NCI-H345 treated with DMSO at 0.1 percent for 48 hours (cell line): Measurements from ENCODE around the gene SOCS3.

Experiments
- DNase-seq: peaks from one replicate; lab custom pipeline; 2025; ENCODE audit not compliant: unreplicated experiment; lab: John Stamatoyannopoulos, UW

The SOCS3 gene, protein sequence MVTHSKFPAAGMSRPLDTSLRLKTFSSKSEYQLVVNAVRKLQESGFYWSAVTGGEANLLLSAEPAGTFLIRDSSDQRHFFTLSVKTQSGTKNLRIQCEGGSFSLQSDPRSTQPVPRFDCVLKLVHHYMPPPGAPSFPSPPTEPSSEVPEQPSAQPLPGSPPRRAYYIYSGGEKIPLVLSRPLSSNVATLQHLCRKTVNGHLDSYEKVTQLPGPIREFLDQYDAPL

DNA sequence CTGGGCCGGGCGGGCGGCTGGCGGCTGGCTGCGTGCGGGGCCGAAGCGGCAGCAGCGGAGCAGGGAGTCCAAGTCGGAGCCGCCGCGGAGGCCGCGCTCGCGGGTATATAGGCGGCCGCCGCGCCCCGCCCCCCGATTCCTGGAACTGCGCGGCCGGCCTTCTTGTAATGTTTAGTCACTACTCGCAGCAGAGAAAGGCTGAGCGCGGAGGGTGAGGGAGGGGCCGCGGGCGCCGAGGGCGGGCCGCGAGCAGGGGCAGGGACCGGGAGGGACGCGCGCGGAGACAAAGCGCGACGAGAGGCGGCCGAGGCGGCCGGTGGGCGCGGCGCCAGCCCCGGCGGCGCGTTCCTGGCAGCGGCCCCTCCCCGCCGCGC lies at the start of gene SOCS3:
TSS of gene SOCS3 (minus strand) at position 81 of the 374 bp plus-strand sequence. CDS start 982 bp downstream, outside the sequence.
- peak; percentile 73 for DNase-seq

DNA sequence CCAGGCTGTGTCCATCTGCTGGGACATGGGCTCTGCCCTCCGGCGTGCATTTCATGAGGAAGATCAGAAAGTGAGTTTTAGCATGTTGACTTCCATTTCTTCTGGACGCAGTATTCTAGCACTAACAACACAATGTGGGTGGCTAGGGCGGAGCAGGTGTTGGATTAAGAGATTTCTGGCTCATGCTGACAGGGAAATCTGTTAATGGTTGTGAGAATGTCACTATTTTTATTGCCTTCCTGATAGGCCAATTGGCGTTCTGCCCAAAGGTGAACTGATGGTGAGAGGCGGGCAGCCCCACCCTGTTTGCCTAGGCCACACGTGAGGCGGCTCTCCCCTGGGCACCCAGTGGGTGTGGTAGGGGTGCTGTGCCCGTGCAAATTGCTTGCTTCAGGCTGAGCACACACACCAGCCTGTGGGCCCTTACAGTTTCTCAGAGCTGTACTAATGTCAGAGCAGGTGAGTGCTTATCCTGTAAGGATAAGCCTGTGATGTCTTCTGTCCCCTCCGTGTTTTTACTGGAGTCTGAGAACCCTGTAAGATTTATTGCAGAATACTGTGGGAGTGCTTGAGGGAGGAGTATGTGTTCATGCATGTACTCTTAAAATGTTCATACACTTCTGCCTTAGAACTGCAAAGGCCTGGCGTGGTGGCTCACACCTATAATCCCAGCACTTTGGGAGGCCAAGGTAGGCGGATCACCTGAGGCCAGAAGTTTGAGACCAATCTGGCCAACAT lies 49.5 kb upstream of the SOCS3 start:
- peak; percentile 95 for DNase-seq

DNA sequence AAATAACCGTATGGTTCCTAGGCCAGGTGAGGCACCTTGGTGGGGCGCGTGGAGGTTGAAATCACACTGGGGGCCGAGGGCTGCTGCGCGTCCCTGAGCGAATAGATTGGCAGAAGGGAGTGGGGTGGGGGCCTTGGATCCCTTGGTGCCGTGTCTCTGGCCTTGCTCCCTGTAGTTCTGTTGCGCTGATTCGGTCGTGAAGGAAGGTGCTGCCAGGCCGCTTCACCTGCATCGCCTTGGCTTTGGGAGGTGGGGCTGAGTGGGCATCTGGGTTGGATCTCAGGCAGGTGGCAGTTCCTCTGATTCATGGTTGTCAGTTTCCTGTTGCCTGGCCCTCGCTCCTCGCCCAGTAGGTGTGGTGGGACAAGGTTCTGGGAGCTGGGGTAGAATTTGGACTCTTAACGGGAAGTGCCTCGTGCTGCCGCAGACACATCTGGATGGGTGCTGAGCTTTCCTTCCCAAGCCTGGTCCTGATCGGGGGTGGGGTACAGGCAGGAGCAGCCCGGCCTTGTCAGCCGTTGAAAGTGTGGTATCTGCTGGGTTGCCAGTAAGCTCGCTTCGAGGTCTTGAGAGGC lies 48.7 kb upstream of the SOCS3 start:
- DNase-seq: no peak

DNA sequence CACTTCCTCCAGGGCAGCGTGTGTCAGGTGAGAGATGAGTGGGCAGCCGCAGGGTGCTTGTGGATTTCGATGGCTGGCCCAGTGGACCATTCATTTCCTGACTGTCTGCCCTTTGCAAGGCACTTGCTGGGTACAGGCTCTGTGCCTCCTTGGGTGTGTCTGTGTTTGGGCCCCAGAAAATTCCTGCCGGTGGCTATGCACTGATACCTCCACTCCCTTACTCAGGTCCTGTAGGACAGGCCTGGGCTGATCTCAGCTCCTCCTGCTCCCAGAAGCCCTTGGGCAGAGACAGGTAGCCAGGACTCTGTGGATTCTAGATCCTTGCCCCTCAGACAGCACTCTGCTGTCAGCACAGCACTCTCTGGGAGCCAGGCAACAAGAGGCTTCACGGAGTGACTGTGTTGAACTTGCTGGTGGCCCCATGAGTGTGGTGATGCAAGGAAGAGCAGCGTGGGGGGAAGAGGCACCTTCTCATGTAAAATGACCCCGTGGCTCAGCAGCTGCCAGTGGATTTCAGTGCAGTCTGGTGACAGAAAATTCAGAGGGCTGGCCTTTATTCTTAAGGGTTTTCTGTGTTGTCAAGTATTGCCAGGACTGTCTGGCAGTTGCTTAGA lies 47.6 kb upstream of the SOCS3 start:
- DNase-seq: no peak

DNA sequence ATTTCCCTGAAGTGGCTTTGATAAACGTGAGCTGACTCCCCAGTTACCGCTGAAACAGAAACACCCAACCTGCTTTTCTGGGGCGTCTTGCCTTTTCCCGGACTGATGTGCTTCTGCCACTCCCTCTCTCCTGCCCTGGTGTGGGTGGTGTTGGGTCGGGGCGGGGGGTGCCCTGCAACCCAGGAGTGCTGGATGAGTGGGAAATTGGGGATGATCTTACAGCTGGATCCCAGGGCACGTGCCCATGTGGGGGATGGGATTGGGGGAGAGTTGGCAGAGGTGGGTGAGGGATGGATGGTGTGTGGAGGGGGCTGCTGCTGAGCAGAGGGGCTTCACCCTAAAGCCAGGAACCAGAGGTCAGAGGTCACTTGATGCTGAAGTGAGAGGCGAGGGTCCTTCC lies 47.0 kb upstream of the SOCS3 start:
- no peak for DNase-seq

DNA sequence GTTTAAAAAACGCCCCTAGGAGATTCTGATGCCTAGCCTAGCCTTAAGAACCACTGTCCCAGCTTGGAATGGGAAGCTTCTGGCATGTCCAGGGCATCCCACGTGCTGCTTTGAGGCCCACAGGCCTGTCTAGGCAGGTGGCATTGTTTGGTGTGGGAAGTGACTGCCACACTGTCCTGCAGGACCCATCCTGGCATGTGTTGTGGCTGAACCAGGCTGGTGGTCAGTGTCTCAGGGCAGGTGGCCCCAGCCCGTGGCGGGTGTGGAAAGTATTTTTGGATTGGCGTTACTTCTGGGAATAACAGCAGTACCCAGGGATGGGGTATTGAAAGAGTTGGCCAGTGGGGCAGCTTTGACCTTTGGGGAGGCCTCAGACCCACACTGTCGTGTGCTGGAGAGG lies 46.5 kb upstream of the SOCS3 start:
- DNase-seq: no peak

DNA sequence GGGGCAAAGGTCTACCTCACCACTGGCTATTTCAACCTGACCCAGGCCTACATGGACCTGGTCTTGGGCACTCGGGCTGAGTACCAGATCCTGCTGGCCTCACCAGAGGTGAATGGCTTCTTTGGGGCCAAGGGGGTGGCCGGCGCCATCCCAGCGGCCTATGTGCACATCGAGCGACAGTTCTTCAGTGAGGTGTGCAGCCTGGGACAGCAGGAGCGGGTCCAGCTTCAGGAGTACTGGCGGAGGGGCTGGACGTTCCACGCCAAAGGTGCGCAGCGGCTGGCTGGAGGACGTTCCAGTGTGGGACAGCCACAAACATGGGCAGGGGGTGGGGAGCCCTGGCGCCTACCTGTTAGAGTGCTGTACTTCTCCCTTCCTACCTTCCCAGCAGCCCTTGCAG lies 43.9 kb upstream of the SOCS3 start:
- DNase-seq: no peak

DNA sequence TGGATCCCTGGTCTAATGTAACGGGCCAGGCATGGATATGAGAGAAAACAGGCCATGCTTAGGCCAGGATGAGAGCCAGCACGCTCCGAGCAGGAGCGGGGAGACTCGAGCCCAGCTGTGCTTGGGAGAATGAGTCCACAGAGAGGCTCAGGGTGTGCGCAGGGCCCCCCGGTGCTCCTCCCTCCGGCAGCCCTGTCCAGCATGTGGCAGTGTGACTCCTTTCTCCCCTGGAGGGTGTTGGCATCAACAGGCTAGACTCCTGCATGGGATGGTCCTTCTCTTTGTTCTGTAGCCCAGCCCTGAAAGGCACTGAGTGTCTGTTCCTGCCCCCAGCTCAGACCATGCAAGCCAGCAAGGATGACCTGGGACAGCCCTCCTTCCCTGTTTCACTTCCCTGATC lies 42.0 kb upstream of the SOCS3 start:
- DNase-seq: no peak

DNA sequence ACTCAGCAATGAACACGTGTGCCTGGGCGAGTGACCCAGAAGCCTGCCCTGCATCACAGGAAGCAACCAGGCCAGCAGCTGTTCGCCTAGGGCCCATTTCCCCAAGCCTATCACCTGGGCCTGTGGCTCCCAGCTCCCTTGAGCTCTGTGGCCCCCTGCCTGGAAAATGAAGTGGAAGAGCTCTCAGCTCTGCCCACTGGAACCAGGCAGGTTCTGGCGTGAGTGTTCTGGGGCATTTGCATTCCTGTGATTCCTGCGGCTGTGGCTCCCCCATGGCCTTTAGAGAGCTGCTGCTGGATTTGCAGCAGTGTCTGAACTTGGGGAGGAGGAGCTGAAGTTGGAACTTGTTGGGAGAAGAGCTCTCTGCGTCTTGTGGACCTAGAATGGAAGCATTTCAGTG lies 41.4 kb upstream of the SOCS3 start:
- no peak for DNase-seq

DNA sequence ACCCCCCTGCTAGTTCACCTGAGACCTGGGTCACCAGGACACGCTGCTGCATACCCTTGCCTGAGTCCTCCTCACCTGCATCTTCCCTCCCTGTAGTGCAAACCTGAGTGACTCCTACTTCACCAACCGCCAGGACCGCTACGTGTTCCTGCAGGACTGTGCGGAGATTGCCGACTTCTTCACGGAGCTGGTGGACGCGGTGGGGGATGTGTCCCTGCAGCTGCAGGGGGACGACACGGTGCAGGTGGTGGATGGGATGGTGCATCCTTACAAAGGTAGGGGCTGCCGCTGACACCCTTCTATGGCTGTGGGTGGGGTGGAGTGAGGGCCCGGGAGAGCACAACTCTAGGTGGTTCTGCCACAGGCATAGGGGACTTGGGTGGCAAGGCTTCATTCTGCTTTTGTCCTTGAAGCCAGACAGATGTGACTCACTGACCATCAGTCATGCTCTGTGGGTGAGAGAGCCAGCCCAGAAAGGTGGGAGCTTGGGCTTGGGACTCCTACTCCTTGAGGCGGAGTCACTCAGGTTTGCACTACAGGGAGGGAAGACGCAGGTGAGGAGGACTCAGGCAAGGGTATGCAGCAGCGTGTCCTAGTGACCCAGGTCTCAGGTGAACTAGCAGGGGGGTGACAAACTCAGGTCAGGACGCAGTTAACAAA lies 40.8 kb upstream of the SOCS3 start:
- DNase-seq: no peak

DNA sequence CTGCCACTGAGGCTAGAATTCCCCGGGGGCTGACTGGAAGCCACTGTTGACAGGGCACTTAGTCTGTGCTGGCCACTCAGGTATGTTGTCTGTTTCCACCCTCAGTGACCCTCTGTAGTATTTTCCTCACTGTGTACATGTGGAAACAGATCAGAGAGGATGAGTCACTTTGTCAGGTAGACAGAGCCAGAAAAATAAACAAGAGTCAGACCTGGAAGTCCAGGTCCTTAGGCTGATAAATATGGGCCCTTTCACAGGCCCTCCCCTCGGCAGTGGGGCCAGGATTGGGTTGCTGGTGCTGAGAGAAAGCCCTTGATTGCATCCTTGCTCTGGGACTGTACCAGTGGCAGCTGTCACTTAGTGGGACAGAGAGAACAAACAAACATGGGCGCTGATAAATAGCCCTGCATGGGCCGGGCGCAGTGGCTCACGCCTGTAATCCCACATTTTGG lies 39.8 kb upstream of the SOCS3 start:
- DNase-seq: no peak

DNA sequence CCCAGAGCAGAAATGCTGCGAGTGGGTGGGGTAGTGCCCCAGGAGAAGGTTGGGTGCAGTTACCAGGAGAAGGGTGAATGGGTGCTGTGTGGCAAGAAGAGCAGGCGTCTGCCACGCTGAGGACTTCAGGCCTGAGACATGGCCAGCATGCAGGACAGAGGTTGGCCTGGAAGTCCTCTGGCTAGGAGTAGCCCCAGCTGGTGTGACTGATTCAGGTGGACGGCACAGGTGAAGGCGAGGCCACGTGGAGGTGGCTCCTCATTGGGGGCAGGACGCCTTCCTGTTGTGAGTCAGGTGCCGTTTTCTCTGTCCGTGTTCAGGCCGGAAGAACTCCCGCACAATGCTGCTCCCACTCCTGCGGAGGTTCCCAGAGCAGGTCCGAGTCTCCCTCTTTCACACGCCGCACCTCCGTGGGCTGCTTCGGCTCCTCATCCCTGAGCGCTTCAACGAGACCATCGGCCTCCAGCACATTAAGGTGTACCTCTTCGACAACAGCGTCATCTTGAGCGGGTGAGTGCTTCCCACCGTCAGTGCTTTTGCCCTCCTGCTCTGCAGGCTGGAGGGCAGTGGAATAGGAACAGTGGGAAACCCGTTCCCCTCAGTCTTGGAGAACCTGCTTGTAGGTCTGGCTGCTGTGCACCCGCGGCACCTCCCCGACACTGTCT lies 39.3 kb upstream of the SOCS3 start:
- DNase-seq: no peak

DNA sequence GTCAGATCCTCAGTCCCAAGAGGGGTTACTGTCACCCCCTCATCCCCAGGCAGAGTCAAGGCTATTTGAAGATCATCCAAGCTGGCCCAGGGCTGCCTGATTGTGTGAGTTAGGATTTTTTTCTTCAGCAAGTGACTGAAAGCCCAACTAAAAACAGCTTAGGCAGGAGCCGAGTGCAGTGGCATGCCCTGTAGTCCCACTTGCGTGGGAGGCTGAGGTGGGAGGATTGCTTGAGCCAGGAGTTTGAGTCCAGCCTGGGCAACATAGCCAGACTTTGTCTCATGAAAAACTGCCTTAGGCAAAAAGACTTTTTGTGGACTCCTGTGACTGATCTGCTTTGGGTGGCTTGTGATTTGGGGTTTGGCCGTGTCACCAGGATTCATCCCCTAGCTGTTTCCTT lies 38.5 kb upstream of the SOCS3 start:
- no peak for DNase-seq

DNA sequence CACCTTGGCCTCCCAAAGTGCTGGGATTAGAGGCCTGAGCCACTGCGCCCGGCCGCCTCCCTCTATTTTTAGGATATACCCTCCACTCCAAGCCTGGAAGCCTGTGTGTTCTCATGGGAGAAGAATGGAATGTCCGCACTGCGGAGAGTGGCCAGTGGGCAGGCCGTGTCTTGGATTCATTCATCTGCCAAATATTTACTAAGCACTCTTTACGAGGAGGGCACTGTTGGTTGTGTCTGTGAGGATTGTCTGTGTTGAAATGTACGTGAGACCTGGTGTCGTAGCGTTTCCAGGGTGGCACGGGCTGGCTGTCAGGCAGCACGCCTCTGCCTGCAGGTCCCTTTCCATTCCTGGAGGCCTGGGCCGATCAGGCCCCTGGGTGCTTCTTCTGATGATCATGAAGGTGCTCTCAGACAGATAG lies 37.8 kb upstream of the SOCS3 start:
- no peak for DNase-seq

DNA sequence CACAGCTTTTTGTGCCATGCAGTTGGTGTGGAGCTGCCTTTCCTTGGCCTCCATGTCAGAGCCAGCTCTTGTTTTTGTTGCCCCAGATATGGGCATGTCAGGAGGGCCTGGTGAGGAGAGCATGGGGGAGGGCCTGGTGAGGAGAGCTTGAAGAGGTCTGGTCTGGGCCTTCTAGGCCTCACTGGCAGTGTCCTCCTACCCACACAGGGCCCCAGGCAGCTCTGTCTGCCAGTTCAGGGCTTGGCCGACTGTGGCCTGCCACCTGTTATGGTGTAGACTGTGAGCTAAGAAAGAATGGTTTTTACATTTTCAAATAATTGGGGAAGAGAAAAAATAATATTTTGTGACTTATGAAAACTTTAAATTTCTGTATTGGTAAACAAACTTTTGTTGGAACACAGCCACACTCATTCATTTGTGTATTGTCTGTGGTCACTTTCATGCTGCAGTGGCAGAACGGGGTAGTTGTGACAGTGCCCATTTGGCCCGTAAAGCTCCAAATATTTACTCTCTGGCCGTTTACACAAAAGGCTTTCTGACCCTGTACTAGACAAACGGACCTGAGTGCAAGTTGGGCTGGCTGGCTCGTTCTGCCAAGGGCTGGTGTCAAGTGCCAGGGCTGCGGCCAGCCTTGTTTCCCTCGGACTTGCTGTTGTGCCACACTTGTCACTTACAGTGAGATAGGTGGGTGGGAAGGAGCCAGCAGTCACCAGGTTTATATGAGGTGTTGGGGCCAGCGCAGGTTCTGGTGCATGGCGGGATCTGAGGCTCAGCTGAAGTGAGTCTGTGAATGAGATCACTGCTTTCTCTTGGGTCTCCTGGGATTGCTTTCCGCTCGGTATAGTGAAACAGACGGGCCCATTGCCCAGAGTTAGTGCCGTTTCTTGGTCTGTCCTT lies 36.8 kb upstream of the SOCS3 start:
- DNase-seq: no peak

DNA sequence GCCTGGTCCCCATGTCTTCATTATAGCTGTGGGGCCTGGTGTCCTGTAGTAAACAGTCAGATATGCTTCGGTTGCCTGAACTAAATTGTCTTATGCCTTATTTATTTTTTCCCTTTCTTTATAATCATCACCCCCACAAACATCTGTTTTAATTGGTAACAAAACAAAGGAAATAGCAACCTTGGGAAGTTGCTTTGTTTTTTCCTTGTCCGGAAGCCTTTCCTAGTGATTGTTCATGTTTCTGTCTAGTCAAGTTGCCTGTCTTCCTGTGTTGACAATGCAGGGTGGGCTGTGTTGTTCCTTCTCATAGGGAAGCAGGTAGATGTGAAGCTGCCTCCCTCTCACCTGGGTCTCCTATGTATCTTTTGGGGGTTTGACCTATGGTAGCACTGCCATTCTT lies 35.3 kb upstream of the SOCS3 start:
- DNase-seq: no peak

DNA sequence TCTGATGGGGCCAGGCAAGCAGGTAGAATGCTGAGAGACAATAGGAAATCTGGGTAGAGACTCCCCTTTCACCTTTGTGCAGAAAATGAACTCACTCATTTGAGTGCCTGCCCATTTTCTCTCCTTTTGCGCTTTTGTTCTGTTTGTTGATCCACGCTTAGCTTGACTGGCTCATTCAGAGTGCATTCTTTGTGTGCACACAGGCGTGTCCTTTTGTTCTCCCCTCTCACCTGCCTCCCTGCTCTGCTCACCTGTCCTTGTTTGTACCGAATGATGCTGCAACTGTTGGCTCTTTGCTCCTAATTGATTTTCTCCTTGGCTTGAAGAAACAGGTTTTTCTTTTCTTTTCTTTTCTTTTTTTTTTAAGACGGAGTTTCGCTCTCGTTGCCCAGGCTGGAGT lies 34.3 kb upstream of the SOCS3 start:
- DNase-seq: peak; percentile 100

DNA sequence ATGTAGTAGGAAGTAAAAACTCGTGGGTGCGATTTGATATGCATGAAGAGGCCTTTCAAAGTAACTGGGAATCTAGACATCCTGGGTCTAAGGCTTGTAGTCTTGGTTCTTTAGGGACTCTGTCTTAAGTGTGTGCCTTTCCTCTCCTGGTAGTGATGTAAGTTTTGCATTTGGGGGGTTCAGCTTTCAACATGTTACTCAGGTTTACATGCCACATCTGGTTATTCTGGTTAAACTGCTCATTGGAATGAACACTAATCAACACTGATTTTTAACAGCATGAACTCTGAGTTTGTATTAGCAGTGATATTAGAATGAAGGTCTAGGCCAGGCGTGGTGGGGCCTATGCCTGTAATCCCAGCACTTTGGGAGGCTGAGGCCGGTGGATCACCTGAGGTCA lies 33.7 kb upstream of the SOCS3 start:
- no peak for DNase-seq

DNA sequence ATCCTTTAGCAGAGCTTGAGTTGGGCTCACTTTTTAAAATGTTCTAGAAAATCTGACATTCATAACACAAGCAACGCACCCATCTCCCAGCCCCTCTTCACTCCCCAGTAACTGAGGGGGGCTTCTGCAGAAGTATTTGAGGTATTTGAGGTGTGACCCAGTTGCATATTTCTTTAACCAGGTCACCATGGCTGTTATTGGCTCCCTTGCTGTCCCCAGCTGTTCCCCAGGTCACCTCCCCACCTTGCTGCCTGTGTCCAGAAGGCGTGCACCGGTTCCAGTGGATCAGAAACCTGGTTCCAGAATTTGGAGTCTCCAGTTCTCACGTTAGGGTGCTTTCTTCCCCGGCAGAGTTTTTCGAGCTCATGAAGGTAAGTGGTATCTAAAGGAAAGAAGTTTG lies 32.4 kb upstream of the SOCS3 start:
- no peak for DNase-seq

DNA sequence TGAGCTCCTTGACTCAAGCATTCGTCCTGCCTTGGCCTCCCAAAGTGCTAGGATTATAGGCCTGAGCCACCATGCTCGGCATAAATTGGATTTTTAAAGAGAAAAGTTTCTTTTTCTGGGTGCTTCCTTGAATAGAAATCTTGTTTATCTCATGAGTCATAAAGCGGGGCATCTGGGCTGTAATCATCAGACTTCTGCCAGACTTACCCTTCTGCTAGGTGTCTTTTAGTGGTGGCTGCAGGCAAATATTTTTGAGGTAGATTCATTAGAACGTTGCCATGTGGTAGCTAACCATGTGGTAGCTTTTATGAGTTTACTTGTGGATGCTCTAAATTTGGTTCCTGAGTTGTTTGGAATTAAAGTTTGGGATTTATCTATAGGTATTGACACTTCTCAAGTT lies 32.0 kb upstream of the SOCS3 start:
- DNase-seq: no peak
